ENCODE measurements around the gene USP5. TPM values are rescaled to one million over a fixed set of nuclear protein-coding genes. Genes with fewer than 3 reads are reported as not detected.
"Not testable (repeated sequence)": the region's sequence is repeated elsewhere in the genome, so short reads cannot be mapped to it uniquely, and the experiment has no call there.

Gene USP5
- polyA plus RNA-seq, 1 experiment = 47.1 TPM

DNA sequence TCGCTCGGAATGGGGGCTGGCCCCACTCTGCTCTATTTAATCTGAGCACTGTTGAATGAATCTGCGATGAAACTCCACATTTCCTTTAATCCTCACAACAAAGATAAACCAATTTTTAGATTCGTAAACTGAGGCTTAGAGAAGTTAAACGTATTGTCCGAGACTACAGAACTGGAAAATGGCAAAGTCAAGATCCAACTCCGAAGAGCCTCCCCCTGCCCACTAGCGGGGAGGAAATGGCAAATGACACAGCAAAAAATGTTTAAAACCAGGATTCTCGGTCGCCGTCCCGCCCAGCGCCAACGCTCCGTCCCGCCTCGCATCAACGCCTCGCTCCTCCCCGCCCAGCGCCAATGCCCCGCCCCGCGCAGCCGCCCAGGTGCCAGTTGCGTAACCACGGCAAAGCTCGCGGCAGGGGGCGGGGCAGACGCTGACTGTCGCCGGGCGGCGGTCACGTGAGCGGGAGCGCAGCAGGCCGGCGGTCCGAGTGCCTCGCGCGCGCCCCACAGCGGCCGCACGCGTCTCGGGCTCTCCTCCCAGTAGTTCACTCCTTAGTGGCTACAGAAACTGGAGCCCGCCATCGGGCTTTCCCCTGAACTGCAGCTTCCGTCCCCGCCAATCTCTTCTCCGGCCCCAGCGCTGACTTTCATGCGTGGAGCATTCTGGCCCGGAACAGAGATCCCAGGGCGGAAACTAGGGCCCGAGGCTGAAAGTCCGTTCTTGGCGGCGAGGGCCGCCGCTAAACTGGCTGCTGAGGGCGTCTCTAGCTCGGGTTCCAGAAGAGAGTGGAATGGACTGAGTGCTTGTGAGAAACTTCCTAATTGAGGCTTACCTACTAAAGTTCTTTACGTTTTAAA, 39.1 kb downstream of the USP5 start:
- POLR2A ChIA-PET = interaction anchor here (0.6 to 2.0 kb wide), 16 partner anchors 9 to 217 kb away, joined by 3 to 35 read pairs (median 4); partner anchors contain the start of genes C12orf57, C1S, GPR162 and LRRC23
- peak overlapping the region; percentile 59 for H3K4me3 ChIP-seq (ENCODE audit: low read depth, low read length)
- CTCF ChIA-PET = interaction anchor here (0.6 to 2.8 kb wide), 18 partner anchors 8 to 822 kb away, joined by 3 to 50 read pairs (median 5); partner anchors contain the start of genes LRRC23, SPSB2 and USP5
- no peaks in the 10 kb centered on the region; the same call in 1 of the 2 replicates for H3K9me3 ChIP-seq (ENCODE audit: control insufficient read depth, insufficient read depth, low read length)
- TF ChIP-seq, protein P1, sequence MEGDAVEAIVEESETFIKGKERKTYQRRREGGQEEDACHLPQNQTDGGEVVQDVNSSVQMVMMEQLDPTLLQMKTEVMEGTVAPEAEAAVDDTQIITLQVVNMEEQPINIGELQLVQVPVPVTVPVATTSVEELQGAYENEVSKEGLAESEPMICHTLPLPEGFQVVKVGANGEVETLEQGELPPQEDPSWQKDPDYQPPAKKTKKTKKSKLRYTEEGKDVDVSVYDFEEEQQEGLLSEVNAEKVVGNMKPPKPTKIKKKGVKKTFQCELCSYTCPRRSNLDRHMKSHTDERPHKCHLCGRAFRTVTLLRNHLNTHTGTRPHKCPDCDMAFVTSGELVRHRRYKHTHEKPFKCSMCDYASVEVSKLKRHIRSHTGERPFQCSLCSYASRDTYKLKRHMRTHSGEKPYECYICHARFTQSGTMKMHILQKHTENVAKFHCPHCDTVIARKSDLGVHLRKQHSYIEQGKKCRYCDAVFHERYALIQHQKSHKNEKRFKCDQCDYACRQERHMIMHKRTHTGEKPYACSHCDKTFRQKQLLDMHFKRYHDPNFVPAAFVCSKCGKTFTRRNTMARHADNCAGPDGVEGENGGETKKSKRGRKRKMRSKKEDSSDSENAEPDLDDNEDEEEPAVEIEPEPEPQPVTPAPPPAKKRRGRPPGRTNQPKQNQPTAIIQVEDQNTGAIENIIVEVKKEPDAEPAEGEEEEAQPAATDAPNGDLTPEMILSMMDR (IDR thresholded peaks at IDR 0.05; ENCODE audit: low read depth, low read length) = peak; percentile 70
- H3K27me3 ChIP-seq (ENCODE audit: control insufficient read depth, insufficient read depth, low read length) = no peaks in the 10 kb centered on the region
- DNase-seq (ENCODE audit: low read depth, low spot score) = peak; percentile 91
- H3K27ac ChIP-seq (ENCODE audit: low read depth, low read length) = peak overlapping the region; percentile 94

GRCh38 chr12:6891646-6892001, 39.7 kb downstream of the USP5 start:
- TF ChIP-seq, protein P1 (IDR thresholded peaks at IDR 0.05; ENCODE audit: low read depth, low read length) = no peak
- DNase-seq (ENCODE audit: low read depth, low spot score) = no peak
- ChIA-PET CTCF (interaction anchor here (0.6 to 2.8 kb wide), 16 partner anchors 8 to 822 kb away, joined by 3 to 50 read pairs (median 6); partner anchors contain the start of genes LRRC23, SPSB2 and USP5), POLR2A (interaction anchor here (0.6 to 2.0 kb wide), 15 partner anchors 9 to 169 kb away, joined by 3 to 35 read pairs (median 4); partner anchors contain the start of genes C12orf57, C1S, GPR162 and LRRC23)
- Histone ChIP-seq H3K27ac (ENCODE audit: low read depth, low read length) (peak overlapping the region; percentile 89), H3K9me3 (ENCODE audit: control insufficient read depth, insufficient read depth, low read length) (no peaks in the 10 kb centered on the region; the same call in 1 of the 2 replicates), H3K27me3 (ENCODE audit: control insufficient read depth, insufficient read depth, low read length) (no peaks in the 10 kb centered on the region), H3K4me3 (ENCODE audit: low read depth, low read length) (peak overlapping the region; percentile 59)

DNA sequence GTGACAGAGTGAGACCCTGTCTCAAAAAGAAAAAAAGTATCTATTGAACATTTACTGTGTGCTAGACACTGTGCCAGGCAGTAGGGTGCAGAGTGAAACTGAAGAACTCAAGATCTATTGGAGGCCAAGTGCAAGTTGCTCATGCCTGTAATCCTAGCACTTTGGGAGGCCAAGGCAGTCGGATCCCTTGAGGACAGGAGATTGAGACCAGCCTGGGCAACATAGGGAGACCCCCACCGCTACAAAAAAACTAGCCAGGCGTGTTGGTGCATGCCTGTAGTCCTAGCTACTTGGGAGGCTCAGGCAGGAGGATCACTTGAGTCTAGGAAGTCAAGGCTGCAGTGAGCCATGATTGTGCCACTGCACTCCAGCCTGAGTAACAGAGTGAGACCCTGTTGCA, 40.7 kb downstream of the USP5 start:
- H3K4me3 ChIP-seq (ENCODE audit: low read depth, low read length); DNase-seq (ENCODE audit: low read depth, low spot score); H3K27ac ChIP-seq (ENCODE audit: low read depth, low read length); H3K9me3 ChIP-seq (ENCODE audit: control insufficient read depth, insufficient read depth, low read length); POLR2A ChIA-PET; H3K27me3 ChIP-seq (ENCODE audit: control insufficient read depth, insufficient read depth, low read length): not testable (repeated sequence)
- CTCF ChIA-PET = interaction anchor here (2.0 to 2.8 kb wide), 2 partner anchors 13 to 22 kb away, joined by 21 to 50 read pairs; partner anchors contain the start of genes LRRC23 and SPSB2

DNA sequence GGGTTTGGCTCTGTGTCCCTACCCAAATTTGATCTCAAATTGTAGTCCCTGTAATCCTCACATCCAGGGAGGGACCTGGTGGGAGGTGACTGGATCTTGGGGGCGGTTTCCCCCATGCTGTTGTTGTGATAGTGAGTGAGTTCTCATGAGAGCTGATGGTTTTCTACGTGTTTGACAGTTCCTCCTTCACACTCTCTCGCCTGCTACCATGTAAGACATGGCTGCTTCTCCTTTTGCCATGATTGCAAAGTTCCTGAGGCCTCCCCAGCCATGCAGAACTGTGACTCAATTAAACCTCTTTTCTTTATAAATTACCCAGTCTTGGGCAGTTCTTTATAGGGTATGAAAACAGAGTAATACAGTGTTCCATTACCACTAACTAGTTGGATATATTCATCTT, 42.4 kb downstream of the USP5 start:
- POLR2A ChIA-PET = no interaction called here
- CTCF ChIA-PET = interaction anchor here (1.3 to 1.4 kb wide), 2 partner anchors 22 to 30 kb away, joined by 5 to 6 read pairs; partner anchors contain the start of gene SPSB2
- no peak overlapping the region for H3K27ac ChIP-seq (ENCODE audit: low read depth, low read length)
- H3K27me3 ChIP-seq (ENCODE audit: control insufficient read depth, insufficient read depth, low read length) = no peaks in the 10 kb centered on the region
- no peak overlapping the region for H3K4me3 ChIP-seq (ENCODE audit: low read depth, low read length)
- no peaks in the 10 kb centered on the region; the same call in 1 of the 2 replicates for H3K9me3 ChIP-seq (ENCODE audit: control insufficient read depth, insufficient read depth, low read length)
- TF ChIP-seq, protein P1 (IDR thresholded peaks at IDR 0.05; ENCODE audit: low read depth, low read length) = no peak
- DNase-seq (ENCODE audit: low read depth, low spot score) = no peak

GRCh38 chr12:6896846-6897435, 45.0 kb downstream of the USP5 start:
- no peaks in the 10 kb centered on the region for H3K27me3 ChIP-seq (ENCODE audit: control insufficient read depth, insufficient read depth, low read length)
- no peak overlapping the region for H3K27ac ChIP-seq (ENCODE audit: low read depth, low read length)
- no peaks in the 10 kb centered on the region; the same call in 1 of the 2 replicates for H3K9me3 ChIP-seq (ENCODE audit: control insufficient read depth, insufficient read depth, low read length)
- CTCF ChIA-PET = interaction anchor here (1.4 kb wide), 1 partner anchor 27 kb away, joined by 3 read pairs; no protein-coding TSS in a partner anchor
- no peak for DNase-seq (ENCODE audit: low read depth, low spot score)
- H3K4me3 ChIP-seq (ENCODE audit: low read depth, low read length) = no peak overlapping the region
- TF ChIP-seq, protein P1 (IDR thresholded peaks at IDR 0.05; ENCODE audit: low read depth, low read length) = no peak
- POLR2A ChIA-PET = interaction anchor here (1.3 kb wide), 1 partner anchor 30 kb away, joined by 4 read pairs; the partner anchor contains the start of gene TPI1

Measured in AG04450 (cell line).